ENCODE results near the gene GIT1. TPM values are rescaled to one million over a fixed set of nuclear protein-coding genes. Genes with fewer than 3 reads are reported as not detected.

GIT1 gene
- polyA plus RNA-seq (ENCODE audit: insufficient read length in 3 of 3): 10 to 100 TPM; 36.4 to 42.2 (median 40.1) TPM

GRCh38 chr17:29589524-29590410, at the start of gene GIT1:
TSS of gene GIT1 (minus strand) at chr17:29589648. CDS start at chr17:29589378, 270 bp downstream.
- DNase-seq (ENCODE audit: low read depth in 3 of 3, low spot score in 2 of 3): no peak

DNA sequence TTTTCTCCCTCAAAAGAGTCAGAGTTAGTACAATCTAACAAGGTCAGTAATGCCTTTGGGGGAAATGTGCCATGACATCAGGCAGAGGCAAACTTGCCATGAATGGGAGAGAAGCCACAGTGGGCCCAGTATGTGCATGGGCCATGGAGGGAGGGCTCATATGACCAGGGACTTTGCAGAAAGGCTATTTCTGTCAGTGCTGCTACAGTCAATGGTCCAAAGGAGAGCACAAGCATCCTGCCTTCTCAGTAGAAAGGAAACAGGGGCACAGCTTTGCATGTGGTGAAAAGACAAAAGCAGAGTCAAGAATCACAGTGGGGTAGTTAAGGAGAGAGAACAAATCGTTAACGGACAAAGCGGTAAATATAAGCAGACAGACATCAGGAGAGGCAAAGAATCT, 44.4 kb upstream of the GIT1 start:
- no peak for DNase-seq (ENCODE audit: low read depth in 3 of 3, low spot score in 2 of 3)

DNA sequence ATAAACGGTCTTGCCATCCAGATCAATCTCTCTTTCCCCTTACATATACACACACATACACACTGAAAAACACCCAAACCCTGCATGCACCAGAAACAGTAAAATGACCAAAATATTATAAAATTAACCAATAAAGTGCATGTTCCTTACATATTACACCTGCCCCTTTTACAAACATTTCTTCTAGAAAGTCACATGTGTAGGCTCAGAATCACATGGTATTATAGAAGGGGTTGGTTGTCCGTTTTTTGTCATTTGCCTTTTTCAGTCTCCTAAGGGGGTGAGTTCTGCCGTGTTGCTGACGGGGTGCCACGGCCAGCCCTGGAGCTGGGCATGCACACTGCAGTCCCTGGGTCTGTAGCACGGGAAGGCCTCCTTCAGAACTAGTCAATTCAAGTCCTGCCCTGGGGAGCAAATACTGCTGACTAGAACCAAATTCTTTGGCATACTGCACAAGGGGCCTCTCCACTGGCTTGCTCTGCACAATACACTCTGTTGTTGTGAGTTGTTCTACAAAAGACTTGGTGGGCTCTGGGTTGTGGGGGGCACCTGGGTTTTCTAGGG, 41.3 kb upstream of the GIT1 start:
- no peak for DNase-seq (ENCODE audit: low read depth in 3 of 3, low spot score in 2 of 3)

- no peak for DNase-seq (ENCODE audit: low read depth in 3 of 3, low spot score in 2 of 3)
Measured at GRCh38 chr17:29629839-29630238, 40.4 kb upstream of the GIT1 start.

DNA sequence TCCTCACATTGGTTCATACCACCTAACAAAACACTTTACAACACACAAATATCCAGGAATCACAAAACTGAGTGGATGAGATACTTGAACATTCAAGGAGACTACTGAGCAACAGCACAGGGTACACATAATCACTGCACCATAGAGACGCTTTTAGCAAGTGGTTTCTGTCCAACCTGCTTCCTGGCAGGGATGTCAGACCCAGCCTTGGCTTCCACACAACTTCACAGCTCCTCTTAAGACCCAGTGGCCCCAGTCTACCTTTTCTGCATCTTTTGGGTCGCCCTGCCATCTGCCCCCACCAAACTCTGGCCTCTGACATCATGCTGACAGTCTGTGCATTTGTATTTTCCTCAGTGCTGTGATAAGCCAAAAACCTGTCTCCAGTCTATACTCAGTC, 39.2 kb upstream of the GIT1 start:
- DNase-seq (ENCODE audit: low read depth in 3 of 3, low spot score in 2 of 3): no peak

GRCh38 chr17:29627951-29628350, 38.5 kb upstream of the GIT1 start:
- no peak for DNase-seq (ENCODE audit: low read depth in 3 of 3, low spot score in 2 of 3)

DNA sequence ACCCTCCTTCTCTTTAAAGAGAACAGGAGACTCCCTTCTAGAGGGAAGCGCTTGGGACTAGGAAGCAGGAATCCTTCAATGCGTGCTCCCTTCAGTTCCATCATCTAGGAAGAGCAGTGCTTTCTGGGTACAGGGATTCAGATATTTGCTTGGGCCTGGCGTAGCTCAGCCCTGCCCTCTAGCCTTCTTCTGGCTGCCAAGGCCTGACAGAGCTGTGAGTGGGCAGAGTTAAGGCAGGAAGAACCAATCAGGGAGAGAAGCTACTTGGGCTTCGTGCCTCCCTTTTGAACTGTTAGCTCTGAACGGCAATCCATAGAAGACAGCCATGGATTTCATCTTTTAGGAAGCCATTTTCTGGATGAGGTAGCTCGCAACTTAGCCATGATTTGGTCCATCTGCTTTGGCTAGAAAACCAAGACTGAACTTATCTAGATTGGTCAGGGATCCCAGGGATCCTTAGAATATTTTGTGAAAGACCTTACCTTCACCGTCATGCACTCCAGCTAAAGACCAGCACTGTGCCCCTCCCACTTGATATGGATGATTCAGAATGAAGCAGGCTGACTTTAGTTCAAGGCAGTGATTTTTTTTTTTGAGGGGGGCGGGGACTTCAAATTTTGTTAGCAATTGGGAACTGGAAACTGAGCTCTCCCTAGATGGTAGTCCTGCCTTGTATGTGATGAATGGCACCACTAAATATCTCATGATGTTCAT, 35.7 kb upstream of the GIT1 start:
- DNase-seq (ENCODE audit: low read depth in 3 of 3, low spot score in 2 of 3): no peak

GRCh38 chr17:29624586-29624985, 35.1 kb upstream of the GIT1 start:
- no peak for DNase-seq (ENCODE audit: low read depth in 3 of 3, low spot score in 2 of 3)

DNA sequence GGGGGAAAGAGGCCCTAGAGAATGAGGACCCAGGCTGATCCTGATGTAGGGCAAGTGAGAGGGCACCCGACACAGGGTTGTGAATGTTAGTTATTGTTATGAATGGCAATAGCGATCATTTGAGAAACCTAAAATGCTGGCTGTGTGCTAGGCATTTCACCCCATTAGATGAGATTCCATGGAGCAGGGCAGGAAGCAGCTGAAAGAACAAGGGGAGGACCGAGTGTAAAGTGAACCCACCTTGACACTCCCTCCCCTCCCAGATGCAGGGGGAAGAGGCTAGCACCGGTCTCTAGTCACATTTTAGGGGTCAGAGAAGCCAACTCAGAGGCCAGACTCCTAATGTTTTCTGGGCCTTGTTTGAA, 33.8 kb upstream of the GIT1 start:
- DNase-seq (ENCODE audit: low read depth in 3 of 3, low spot score in 2 of 3): no peak

DNA sequence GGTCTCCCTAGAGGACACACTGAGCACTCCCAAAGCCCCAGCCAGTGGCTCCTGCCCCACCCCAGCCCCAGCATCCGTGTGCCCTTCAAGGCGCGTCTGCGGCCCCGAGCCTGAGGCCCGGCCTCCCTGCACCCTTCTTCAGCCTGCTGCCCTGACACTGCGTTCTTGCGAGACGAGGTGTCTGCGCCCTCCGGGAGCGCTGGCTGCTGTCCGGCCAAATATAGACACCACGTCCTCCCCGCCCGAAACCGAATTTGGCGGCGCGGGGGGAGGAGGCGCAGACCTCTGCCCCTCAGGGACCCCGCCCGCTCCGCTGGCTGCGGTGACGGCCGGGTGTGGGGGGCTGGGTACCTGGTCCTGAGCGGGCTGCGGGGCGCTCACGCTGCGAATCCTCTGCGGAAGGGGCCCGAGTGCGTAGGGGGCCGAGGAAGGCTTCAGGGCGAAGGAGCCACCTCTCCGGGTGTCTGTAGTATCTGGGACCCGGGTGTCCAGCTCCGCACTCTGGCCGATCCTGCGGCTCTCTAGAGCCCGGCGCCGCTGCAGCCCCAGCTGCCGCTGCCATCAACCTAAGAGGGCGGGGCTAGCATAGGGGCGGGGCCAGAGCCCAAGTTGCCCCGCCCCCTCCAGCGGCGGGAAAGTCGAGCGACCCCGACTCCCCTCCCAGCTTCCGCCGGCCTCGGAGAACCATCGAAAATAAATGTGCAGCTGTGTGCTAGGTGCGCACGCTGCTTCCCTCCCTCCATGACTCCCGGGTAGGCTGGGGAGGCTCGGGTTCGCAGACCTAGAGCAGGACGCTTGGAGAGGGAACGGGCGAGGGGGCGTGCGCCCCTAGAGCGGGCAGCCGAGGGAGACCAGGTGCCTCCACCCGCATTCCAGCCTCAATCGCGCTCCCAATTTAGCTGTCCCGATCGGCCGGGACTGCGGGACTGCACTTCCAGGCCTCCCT, 33.2 kb upstream of the GIT1 start, which contains the start of gene CORO6:
Gene CORO6 (minus strand): TSS at position 576 of the 946 bp plus-strand sequence. CDS start 1,491 bp downstream, outside the sequence.
- no peak for DNase-seq (ENCODE audit: low read depth in 3 of 3, low spot score in 2 of 3)

DNA sequence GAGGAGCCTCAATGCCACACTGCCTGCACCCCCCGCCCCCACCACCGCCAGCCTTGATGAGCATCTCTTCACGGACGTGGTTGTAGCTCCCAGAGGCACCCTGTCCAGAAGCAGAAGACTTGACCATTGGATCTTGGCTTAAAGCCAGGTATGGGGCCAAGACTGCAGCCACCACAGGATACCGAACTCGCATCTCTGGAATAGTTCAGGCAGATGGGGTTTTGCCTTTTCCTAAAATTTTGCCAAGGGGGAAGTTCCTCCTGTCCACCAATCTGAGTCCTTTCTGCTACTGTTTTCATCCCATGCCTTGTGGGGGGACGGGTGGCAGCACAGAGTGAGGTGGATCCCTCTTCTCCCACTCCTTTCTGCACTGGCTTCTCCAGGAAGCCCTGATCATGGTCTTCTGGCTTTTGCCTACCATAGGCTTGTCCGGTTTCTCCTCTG, 32.3 kb upstream of the GIT1 start:
- DNase-seq (ENCODE audit: low read depth in 3 of 3, low spot score in 2 of 3): no peak

DNA sequence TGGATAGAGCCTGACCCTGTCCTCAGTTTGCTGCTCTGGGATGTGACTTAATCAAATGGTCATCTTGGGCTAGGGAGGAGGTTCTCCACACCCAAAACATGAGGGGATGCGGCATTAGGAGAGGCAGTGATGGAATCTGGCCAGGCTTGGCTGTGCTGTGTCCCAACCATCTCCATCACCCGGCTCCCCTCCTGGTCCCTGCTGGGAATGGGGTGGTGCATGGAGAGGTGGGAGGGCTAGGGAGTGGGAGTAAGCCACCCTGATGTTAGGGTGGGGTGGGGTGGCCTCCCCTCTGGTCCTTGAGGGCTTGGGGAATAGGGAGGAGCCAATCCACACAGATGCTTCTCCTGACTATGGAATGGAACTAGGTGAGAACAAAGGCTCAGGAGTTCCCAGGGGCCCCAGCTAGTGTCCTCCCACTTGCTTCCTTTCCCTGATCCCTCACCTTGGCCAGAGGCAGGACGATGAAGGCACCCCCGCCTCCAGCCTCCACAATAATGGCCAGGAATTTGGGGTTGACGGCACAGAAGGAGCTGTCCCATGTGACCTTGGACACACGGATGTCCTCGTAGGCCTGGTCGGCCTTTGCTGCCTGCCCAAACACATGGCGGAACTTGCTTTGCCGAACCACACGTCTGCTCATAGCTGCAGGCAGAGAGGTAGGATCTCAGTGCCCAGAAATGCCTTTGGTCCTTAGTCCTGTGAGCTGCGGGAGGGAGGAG, 31.5 kb upstream of the GIT1 start:
- no peak for DNase-seq (ENCODE audit: low read depth in 3 of 3, low spot score in 2 of 3)

GRCh38 chr17:29620271-29620670, 30.8 kb upstream of the GIT1 start:
- DNase-seq (ENCODE audit: low read depth in 3 of 3, low spot score in 2 of 3): no peak

DNA sequence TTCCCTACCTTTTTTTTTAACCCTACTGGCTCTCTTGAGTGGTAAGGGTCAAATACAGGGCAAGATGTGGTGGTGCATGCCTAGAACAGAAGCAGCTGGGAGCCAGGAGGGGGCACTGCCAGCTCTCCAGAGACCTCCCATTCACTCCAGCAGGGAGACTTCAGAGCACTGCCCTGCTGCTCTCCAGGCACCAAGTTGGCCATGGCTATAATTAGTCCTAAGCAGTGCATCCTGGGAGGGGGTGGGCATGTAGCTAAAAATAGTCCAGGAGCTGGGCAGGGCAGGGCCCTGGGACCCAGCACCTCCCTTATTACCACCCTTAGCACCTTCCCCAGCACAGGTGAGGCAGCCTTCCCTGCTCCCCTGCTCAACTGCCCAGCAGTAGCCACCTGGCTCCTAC, 29.8 kb upstream of the GIT1 start:
- no peak for DNase-seq (ENCODE audit: low read depth in 3 of 3, low spot score in 2 of 3)

GRCh38 chr17:29618272-29619065, 29.0 kb upstream of the GIT1 start:
- no peak for DNase-seq (ENCODE audit: low read depth in 3 of 3, low spot score in 2 of 3)

- no peak for DNase-seq (ENCODE audit: low read depth in 3 of 3, low spot score in 2 of 3)
Measured at GRCh38 chr17:29617481-29618271, 28.2 kb upstream of the GIT1 start.

- no peak for DNase-seq (ENCODE audit: low read depth in 3 of 3, low spot score in 2 of 3)
Measured at GRCh38 chr17:29617125-29617480, 27.7 kb upstream of the GIT1 start.
